GM18873 (cell line): Measurements from ENCODE around the gene NQO1.

Experiments
- ATAC-seq: cut with Tn5 transposase; IDR thresholded peaks from one replicate; pipeline ENCODE4 v1.9.1; 2021; ENCODE audit warnings: mild to moderate bottlenecking, moderate library complexity, moderate number of reproducible peaks; ENCODE audit not compliant: unreplicated experiment, low FRiP score

NQO1 gene

GRCh38 chr16:69707920-69708683, 18.3 kb downstream of the NQO1 start:
- no peak for ATAC-seq

GRCh38 chr16:69706975-69707340, 19.4 kb downstream of the NQO1 start:
- no peak for ATAC-seq

GRCh38 chr16:69706256-69706974, 19.9 kb downstream of the NQO1 start:
- no peak for ATAC-seq

- ATAC-seq = no peak
Observed at GRCh38 chr16:69703638-69704037, 22.7 kb downstream of the NQO1 start.

GRCh38 chr16:69701866-69702265, 24.5 kb downstream of the NQO1 start:
- ATAC-seq = no peak

GRCh38 chr16:69701452-69701851, 24.9 kb downstream of the NQO1 start:
- no peak for ATAC-seq

- no peak for ATAC-seq
Observed at GRCh38 chr16:69699915-69700314, 26.4 kb downstream of the NQO1 start.

- no peak for ATAC-seq
Observed at GRCh38 chr16:69698404-69698803, 28.0 kb downstream of the NQO1 start.

- ATAC-seq = no peak
Observed at GRCh38 chr16:69693916-69694315, 32.4 kb downstream of the NQO1 start.

GRCh38 chr16:69691980-69692911, 34.1 kb downstream of the NQO1 start:
- ATAC-seq = no peak

GRCh38 chr16:69688589-69688988, 37.8 kb downstream of the NQO1 start:
- no peak for ATAC-seq

- ATAC-seq = no peak
Observed at GRCh38 chr16:69680358-69680757, 46.0 kb downstream of the NQO1 start.

- ATAC-seq = no peak
Observed at GRCh38 chr16:69672998-69673713, 53.2 kb downstream of the NQO1 start.

- no peak for ATAC-seq
Observed at GRCh38 chr16:69672315-69672997, 53.9 kb downstream of the NQO1 start.

GRCh38 chr16:69669577-69669976, 56.8 kb downstream of the NQO1 start:
- no peak for ATAC-seq

- no peak for ATAC-seq
Observed at GRCh38 chr16:69663846-69664245, 62.5 kb downstream of the NQO1 start.

- no peak for ATAC-seq
Observed at GRCh38 chr16:69662901-69663300, 63.5 kb downstream of the NQO1 start.

- no peak for ATAC-seq
Observed at GRCh38 chr16:69660166-69660565, 66.2 kb downstream of the NQO1 start.
